Measurements from ENCODE around the gene KRT84. TPM values are rescaled to one million over a fixed set of nuclear protein-coding genes. Genes with fewer than 3 reads are reported as not detected.

The KRT84 gene
- total RNA-seq, 4 donors from 2014 or later, result not detected

- no peaks in the 10 kb centered on the region for H3K27me3 ChIP-seq
- peak overlapping the region; percentile 87 to 96 (median 90) for H3K27ac ChIP-seq
- intact Hi-C loops (cut with DNase I), result loop anchor here (10.0 kb wide), 1 partner anchor 134 kb away; no protein-coding TSS in a partner anchor
- 33 to 38% methylated on average over 12 of the region's 12 CpGs for WGBS, 2 donors
- TF ChIP-seq POLR2A (IDR thresholded peaks at IDR 0.05) (peak in 1 of 2 donors; percentile 79), CTCF (IDR thresholded peaks at IDR 0.05) (no peak)
- H3K36me3 ChIP-seq, result no peaks in the 10 kb centered on the region
- H3K9me3 ChIP-seq, result no peaks in the 10 kb centered on the region
- H3K4me3 ChIP-seq (replicated peaks in 1 of 3), result no peak overlapping the region
- peaks cover 17 to 22% of the 10 kb centered on the region in 2 donors for H3K4me1 ChIP-seq
- peak; percentile 92 to 93 for DNase-seq
These were observed 14.4 kb downstream of the KRT84 start for GRCh38 chr12:52370926-52371608.

DNA sequence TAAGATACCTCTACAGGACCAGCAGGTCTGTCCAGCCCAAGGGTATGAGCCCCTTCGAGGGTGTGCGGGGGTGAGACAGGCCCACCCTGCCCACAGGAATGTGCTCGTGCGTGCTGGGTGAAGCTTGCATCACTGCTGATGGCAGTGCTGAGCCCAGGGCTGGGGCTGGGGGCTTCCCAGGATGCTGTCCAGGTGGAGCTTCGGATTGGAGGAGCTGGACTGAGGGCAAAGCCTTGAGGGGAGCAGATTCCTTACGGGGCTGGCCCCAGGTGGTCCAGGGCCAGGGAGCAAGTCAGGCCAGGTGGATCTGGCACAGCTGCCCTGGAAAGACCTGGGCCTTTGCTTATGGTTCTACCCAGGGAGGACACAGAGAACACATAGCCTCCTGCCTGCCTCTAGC, 15.6 kb downstream of the KRT84 start:
- Histone ChIP-seq H3K4me1 (peaks cover 17 to 26% of the 10 kb centered on the region in 2 donors), H3K36me3 (no peaks in the 10 kb centered on the region), H3K27me3 (no peaks in the 10 kb centered on the region), H3K9me3 (no peaks in the 10 kb centered on the region), H3K4me3 (replicated peaks in 1 of 3) (no peak overlapping the region), H3K27ac (no peak overlapping the region)
- intact Hi-C loops (cut with DNase I), result loop anchor here (10.0 kb wide), 1 partner anchor 135 kb away; no protein-coding TSS in a partner anchor
- DNase-seq, result no peak
- no peak for TF ChIP-seq CTCF (IDR thresholded peaks at IDR 0.05)
- TF ChIP-seq POLR2A (IDR thresholded peaks at IDR 0.05), result no peak
- WGBS, 2 donors, result 83 to 90% methylated on average over 5 to 6 of the region's 6 CpGs

- Histone ChIP-seq H3K27me3 (no peaks in the 10 kb centered on the region), H3K9me3 (no peaks in the 10 kb centered on the region), H3K4me1 (peaks cover 17 to 29% of the 10 kb centered on the region in 2 donors), H3K4me3 (replicated peaks in 1 of 3) (no peak overlapping the region), H3K27ac (no peak overlapping the region), H3K36me3 (no peaks in the 10 kb centered on the region)
- intact Hi-C loops (cut with DNase I), result no loop called here
- WGBS, 2 donors, result 64 to 71% methylated on average over 3 of the region's 3 CpGs
- no peak for TF ChIP-seq POLR2A (IDR thresholded peaks at IDR 0.05)
- TF ChIP-seq CTCF (IDR thresholded peaks at IDR 0.05), result no peak
- no peak for DNase-seq
These were observed 16.2 kb downstream of the KRT84 start for GRCh38 chr12:52369211-52369610.

DNA sequence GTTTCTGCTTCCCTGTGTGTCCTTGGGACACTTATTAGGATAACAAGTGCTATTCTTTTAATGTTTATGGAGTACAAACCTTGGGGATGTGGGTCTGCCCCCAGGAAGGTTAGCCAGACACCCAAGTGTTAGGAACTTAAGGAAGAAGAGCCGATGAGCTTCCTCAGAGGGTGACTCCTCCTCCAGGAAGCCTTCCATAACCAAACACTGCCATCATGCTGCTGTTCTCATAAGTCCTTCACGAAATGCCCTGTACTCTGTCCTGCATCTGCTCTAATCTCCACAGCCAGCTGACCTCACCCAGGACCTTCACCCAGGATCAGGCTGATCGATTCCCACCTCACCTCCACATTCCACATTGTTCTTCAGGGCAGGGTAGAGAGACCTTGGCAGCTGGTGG, 16.9 kb downstream of the KRT84 start:
- Histone ChIP-seq H3K4me3 (replicated peaks in 1 of 3) (no peak overlapping the region), H3K9me3 (no peaks in the 10 kb centered on the region), H3K27me3 (no peaks in the 10 kb centered on the region), H3K4me1 (peaks cover 17 to 29% of the 10 kb centered on the region in 2 donors), H3K27ac (no peak overlapping the region), H3K36me3 (no peaks in the 10 kb centered on the region)
- no peak for DNase-seq
- intact Hi-C loops (cut with DNase I), result no loop called here
- no peak for TF ChIP-seq POLR2A (IDR thresholded peaks at IDR 0.05)
- TF ChIP-seq CTCF (IDR thresholded peaks at IDR 0.05), result no peak
- WGBS, 2 donors, result 74 to 76% methylated on average over 3 of the region's 3 CpGs

- H3K9me3 ChIP-seq, result no peaks in the 10 kb centered on the region
- 87 to 89% methylated on average over 6 of the region's 6 CpGs for WGBS, 2 donors
- peak; percentile 52 to 66 for DNase-seq
- no peaks in the 10 kb centered on the region for H3K36me3 ChIP-seq
- TF ChIP-seq POLR2A (IDR thresholded peaks at IDR 0.05), result no peak
- H3K4me1 ChIP-seq, result peaks cover 17 to 29% of the 10 kb centered on the region in 2 donors
- intact Hi-C loops (cut with DNase I), result no loop called here
- H3K27me3 ChIP-seq, result no peaks in the 10 kb centered on the region
- no peak overlapping the region for H3K27ac ChIP-seq
- H3K4me3 ChIP-seq (replicated peaks in 1 of 3), result no peak overlapping the region
These were observed 17.6 kb downstream of the KRT84 start for GRCh38 chr12:52367876-52368275.
